AG20443 (cell line): ENCODE data around the gene PLCB4.

Experiments used
- DNase-seq: peaks from one replicate; pipeline ENCODE4 v3.0.0; 2012; ENCODE audit warnings: low spot score, mixed read lengths

Gene PLCB4

GRCh38 chr20:9061434-9061833, 7.5 kb upstream of the PLCB4 start:
- DNase-seq: no peak

- DNase-seq: no peak
These were observed 6.8 kb upstream of the PLCB4 start for GRCh38 chr20:9062066-9062465.

- DNase-seq: no peak
These were observed 2.7 kb upstream of the PLCB4 start for GRCh38 chr20:9066191-9066590.

GRCh38 chr20:9068233-9068801, 570 bp upstream of the PLCB4 start:
- peak; percentile 82 for DNase-seq

- no peak for DNase-seq
These were observed 1.4 kb downstream of the PLCB4 start for GRCh38 chr20:9070304-9070703.

- no peak for DNase-seq
These were observed 3.3 kb downstream of the PLCB4 start for GRCh38 chr20:9071976-9072726.

GRCh38 chr20:9072861-9073500, 4.1 kb downstream of the PLCB4 start:
- no peak for DNase-seq

GRCh38 chr20:9075264-9076095, 6.6 kb downstream of the PLCB4 start:
- no peak for DNase-seq

GRCh38 chr20:9076440-9076839, 7.6 kb downstream of the PLCB4 start:
- no peak for DNase-seq

GRCh38 chr20:9078826-9079731, 10.2 kb downstream of the PLCB4 start:
- no peak for DNase-seq

- DNase-seq: peak; percentile 11
These were observed 12.6 kb downstream of the PLCB4 start for GRCh38 chr20:9081423-9081966.

GRCh38 chr20:9082741-9083140, 13.9 kb downstream of the PLCB4 start:
- no peak for DNase-seq

- DNase-seq: no peak
These were observed 18.8 kb downstream of the PLCB4 start for GRCh38 chr20:9087531-9088217.

GRCh38 chr20:9088556-9088955, 19.7 kb downstream of the PLCB4 start:
- no peak for DNase-seq

- no peak for DNase-seq
These were observed 23.2 kb downstream of the PLCB4 start for GRCh38 chr20:9092113-9092512.

GRCh38 chr20:9092655-9093054, 23.8 kb downstream of the PLCB4 start:
- DNase-seq: no peak

- DNase-seq: no peak
These were observed 24.5 kb downstream of the PLCB4 start for GRCh38 chr20:9093218-9093957.

GRCh38 chr20:9099372-9099771, 30.5 kb downstream of the PLCB4 start:
- DNase-seq: no peak

GRCh38 chr20:9100691-9101090, 31.8 kb downstream of the PLCB4 start:
- no peak for DNase-seq

GRCh38 chr20:9102456-9102855, 33.6 kb downstream of the PLCB4 start:
- DNase-seq: no peak
